ENCODE data around the gene TMEM220.
"Not testable (repeated sequence)": the region's sequence is repeated elsewhere in the genome, so short reads cannot be mapped to it uniquely, and the experiment has no call there.

TMEM220 gene

DNA sequence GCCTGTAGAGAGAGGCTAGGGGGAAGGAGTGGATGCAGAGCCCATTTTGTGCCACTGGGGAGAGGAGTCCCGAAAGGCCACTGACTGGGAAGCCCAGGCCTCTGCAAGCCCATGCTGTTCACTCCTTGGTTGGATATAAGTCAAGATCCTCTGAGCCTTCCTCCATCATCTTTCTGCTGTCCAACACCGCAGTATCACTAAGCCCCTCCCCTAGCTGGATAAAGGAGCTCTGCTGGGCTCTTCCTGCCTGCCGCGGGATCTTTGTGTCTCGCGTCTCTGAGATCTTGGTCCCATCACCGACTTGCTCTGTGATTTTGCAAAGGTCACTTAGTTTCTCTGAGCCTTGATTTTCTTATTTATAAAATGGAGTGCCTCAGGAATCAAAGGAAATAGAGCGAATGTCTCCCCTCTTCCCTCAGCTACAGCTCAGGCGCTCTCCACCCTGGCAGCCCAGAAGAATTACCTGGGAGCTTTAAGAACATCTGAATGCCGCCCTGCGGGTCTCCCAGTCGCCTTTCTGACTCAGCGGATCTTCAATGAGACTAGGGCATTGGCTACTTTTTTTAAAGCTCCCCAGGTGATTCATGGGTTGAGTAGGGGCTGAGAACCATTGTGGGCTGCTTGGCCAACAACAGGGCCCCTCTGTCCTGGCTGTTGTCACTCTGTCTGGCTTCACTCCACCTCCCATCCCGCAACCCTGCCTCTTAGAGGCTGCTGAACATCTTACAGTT, 25.2 kb upstream of the TMEM220 start:
- DNase-seq (ENCODE audit: low read depth): no peak

DNA sequence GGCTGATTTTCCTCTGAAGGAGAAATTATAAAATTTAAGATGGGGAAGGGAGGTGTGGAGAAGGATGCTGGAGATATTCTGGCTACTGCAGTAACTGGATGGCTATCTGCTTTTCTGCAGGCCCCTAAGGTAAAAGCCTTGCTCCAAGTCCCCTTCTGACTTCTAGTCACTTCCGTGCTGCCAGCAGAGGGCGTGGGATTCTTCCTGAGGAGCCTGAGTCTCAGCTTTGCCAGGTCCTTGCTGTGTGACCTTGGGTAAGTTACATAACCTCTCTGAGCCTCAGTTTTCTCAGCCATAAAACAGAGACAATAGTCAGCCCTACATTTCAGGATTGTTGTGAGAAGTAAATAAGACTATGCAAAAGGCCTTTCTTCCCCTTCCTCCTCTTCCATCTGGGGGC, 24.3 kb upstream of the TMEM220 start:
- no peak for DNase-seq (ENCODE audit: low read depth)

DNA sequence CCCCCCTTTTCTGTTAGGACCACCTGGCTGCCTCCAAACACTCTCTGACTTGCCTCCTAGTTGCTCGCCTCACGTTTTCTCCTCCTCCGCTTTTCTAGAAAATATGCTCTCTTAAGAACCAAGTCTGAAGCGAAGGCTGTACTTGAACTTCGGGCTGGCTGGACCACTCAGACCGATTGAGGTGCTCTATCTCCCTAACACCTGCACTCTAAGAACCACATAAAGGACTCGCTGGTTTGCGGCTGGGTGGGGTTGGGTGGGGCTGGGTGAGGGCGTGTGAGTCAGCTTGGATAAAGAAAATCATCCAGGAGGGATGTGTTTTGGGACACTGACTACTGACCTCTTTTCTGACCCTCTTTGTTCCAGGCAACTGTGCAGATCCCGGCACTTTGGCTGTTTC, 22.9 kb upstream of the TMEM220 start:
- no peak for DNase-seq (ENCODE audit: low read depth)

DNA sequence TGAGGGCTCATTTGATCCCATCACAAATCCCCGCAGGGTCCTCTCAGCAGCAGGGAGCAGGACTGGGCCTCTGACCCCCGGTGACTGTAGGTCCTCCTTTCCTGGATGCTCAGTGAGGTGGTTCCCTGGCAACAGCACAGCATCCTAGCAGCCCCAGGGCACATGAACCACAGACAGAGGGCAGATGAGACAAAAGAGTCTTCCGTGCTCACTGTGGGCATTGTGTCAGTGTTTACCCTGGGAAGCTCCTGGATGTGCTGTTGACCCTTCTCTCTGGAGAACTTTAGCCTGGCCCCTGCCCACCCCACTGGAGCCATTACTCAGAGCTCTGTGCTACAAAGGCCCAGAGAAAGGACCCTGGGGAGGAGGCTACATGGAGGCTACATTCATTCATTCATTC, 21.7 kb upstream of the TMEM220 start:
- no peak for DNase-seq (ENCODE audit: low read depth)

DNA sequence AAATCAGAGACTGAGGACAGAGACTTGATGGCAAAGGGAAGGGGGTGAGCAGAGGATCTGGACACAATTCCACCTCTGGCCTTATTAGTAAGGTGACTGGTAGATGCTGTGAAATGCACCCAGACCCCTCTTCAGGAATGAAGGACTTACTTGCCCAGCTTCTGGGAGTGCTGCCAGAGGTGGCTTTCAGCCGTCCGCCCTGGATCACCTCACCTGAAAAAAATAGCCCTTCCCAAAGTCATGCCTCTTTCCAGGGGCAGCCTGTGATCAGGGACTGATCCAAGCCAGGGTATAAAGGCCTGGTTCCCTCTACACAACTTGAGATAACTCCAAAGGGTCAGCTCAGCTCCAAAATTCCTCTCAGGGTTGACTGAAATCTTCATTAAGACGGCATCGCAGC, 20.4 kb upstream of the TMEM220 start:
- DNase-seq (ENCODE audit: low read depth): no peak

DNA sequence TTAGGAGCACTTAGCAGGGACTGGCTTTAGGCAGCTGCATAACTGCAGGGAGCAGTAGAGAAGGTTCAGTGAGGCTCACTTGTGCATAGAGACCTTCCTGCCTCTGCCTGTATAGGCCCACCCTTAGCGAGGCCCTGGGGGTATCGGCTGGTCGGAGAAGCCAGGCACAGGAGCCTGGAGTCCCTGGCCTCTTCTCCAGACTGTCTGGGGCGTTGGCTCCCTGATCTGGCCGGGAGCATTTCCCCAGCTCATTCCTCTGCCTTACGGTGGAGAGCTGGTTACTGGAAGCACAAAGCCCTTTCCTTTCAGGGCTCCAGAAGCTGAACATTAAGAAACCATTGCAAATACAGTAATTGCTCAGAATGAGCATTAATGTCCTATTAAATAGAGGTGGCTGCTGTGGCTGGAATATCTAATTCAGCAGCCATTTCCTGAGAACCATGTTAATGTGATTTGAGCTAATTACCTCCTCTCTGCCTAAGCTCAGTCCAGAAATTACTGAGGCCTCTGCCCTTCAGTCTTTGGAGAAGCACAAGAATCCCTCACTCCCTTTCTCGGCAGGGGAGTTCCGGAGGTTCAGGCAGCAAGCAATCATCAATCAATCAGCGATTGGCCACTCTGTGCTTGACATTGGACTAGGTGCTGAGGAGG, 18.8 kb upstream of the TMEM220 start:
- no peak for DNase-seq (ENCODE audit: low read depth)

DNA sequence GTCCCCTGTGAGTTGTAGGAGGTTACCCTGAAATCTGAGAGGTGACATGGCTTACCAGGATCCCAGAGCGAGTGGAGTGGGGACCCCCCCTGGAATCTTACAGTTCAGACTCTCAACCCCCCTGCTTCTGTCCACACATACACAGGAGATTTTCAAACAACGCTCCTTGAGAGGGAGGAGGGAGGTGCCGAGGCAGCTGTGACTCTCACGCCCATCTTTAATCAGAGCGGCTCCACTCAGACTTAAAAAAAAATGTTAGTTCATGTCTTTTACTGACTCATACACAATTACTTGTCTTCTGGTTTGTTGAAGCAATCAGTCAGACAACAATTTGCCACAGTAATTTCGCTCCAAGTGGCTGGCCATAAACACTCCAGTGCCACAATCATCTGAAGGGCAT, 15.4 kb upstream of the TMEM220 start:
- peak; percentile 49 for DNase-seq (ENCODE audit: low read depth)

DNA sequence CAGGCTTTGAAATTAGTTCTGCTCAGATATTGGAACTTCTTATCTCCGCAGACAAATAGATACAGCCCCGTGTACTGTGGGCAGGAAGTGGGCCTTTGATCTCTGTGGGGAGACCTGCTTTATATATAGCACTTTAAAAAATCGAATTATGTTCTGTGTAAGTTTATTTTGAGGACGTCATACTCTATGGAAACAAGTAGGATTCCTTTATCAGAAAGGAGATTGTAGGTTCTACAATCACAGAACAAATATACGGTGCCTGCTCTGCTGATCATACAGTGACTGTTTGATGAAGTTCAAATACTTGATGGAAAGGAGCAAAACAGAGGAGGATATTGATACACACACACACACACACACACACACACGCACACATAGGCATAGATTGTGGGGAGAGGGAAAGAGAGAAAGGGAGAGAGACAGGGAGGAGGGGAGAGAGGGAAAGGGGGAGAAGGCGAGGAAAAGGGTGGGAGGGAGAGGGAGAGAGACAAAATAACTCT, 14.7 kb upstream of the TMEM220 start:
- DNase-seq (ENCODE audit: low read depth): no peak

DNA sequence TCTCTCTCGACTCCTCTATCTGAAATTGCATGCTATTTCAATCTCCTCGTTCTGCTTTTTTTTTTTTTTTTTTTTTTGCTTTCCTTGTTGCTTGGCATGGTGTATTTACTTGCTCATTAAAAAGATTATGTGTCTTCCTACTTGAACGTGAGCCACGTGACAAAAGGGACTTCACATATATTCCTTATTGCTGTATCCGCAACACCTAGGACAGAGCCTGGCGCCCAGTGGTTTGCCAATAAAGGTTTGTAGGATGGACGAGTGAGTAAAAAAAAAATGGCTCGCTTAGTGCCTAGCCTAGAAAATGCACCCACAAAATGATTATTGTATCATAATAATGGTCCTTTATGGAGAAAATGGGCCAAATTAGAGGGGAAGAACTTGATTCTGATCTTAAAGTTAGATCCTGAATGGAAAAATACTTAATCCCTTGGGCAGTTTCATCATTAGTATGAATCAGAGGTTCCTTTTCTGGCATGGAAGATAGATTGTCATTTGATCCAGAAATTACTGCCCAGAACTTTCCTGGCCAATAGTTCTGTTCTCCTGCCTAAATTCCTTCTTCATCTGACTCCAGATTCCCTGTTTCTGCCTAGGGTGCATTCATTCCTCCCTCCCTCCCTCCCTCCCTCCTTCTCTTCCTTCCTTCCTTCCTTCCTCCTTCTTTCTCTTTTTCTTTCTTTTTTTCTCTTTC, 13.6 kb upstream of the TMEM220 start:
- peak; percentile 78 for DNase-seq (ENCODE audit: low read depth)

DNA sequence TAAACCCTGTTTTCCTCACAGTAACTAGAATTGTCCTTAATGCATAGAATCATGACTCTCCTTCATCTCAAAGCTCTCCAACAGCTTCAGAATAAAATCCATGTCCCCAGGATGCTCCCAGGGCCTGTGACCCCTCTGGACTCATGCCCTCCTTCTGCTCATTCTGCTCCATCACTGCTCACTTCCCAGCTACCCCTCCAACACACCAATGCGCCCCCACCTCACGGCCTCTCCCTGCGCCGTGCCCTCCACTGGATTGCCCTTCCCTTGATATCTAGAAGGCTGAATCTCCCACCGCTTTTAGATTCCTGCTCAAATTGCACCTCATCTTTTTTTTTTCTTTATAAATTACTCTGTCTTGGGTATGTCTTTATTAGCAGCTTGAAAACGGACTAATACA, 12.6 kb upstream of the TMEM220 start:
- no peak for DNase-seq (ENCODE audit: low read depth)

DNA sequence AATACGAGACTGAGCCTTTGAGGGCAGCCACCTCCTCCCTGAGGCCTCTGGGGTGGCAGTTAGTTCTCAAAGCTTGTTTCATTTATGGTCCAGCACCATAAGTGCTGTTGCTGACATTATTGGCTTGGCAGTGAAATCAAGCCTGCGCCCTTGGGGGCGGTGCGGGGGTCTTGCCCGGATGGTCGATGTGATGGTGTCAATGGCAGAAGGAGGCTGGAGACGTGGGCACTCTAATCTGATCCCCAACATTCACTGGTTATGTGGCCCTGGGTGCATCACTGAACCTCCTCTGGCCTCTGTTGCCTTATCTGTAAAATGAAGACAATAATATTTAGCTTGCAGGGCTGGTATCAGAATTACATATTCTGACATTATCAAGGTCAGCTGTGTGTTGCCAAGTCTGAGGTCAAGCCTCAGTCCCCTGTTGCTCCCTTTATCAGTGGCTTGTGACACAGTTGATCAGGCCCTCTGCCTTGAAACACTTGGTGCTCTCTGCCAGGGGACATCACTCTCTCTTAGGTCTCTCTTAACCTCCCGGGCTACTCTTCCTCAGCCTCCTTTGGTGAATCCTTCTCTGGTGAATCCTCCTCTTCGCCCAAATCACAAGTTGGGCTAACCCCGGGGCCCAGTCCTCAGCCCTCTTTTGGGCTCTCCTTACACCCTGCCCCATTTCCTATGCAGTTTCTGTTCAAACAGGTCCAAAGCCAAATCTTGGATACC, 11.8 kb upstream of the TMEM220 start:
- no peak for DNase-seq (ENCODE audit: low read depth)

DNA sequence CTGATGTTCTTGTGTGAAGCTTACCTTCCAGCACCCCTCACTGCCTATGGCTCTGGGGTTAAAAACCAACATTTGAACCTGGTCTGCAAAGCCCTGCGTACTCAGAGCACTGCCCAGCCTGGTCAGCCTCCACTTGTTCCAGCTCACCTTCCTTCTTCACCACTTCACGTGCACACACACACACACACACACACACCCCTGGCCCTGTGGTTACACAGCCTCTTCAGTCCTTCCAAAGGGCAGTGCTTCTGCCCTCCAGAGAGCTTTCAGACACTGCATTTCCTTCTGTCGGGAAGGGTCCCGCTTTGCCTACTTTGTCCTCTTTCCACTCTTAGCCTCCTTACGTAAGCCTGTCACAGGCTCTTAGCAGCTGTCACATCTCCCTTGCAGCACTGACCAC, 9.6 kb upstream of the TMEM220 start:
- DNase-seq (ENCODE audit: low read depth): no peak

DNA sequence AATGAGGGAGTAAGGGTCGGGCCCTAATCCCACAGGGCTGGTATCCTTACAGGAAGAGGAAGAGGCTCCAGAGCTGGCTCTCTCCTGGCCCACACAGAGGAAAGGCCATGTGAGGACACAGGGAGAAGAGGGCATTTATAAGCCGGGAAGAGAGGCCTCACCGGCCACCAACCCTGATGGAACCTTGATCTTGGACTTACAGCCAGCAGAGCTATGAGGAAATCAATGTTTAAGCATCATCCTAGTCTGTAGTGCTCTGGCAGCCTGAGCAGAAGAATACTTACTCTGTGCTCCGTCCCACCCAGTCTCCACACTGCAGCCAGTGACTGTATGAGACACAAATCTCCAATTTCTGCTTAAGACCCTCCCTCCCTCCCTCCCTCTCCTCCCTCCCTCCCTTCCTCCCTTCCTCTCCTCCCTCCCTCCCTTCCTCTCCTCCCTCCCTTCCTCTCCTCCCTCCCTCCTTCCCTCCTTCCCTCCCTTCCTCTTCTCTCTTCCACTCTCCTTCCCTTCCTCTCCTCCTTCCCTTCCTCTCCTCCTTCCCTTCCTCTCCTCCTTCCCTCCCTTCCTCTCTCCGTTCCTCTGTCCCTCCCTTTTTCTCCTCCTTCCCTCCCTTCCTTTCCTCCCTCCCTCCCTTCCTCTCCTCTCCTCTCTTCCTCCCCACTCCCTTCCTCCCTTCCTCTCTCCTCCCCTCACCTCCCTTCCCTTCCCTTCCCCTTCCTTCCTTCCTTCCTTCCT, 8.9 kb upstream of the TMEM220 start:
- no peak for DNase-seq (ENCODE audit: low read depth)

DNA sequence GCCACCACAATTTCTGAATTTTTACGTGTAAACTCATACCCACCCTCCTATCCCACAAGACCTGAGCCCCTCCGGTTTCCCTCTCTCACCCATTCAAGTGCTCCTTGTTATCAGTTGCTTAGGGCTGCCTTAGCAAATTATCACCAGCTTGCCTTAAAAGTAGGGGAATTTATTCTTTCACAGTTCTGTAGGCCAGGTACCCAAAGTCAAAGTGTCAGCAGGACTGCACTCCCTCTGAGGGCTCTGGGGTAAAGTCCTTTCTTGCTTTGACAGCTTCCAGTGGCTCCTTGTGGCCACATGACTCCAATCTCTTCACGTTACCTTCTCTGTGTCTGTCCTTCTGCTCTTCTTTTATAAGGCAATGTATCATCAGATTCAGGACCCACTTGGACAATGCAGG, 7.9 kb upstream of the TMEM220 start:
- no peak for DNase-seq (ENCODE audit: low read depth)

DNA sequence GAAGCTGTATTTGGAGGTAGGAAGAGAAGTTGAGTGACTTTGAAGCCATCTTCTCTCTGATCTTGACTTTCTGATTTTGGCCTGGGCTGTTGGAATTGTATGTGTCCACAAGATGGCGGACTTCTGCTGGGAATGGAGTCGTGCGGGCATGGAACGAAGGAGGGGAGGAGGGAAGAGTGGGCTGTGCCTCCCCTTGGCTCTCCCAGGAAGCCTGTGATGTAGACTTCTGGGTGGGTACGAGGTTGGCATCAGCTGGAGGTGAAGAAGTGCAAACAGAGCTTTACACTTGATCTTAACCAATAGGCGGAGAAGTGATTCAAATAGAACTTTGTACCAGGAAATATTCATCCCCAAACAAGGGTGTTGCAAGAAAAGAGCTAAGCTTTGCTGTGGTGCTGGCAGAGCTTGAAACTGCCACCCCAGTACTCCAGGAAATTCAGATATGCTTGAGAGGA, 7.4 kb upstream of the TMEM220 start:
- peak; percentile 64 for DNase-seq (ENCODE audit: low read depth)

DNA sequence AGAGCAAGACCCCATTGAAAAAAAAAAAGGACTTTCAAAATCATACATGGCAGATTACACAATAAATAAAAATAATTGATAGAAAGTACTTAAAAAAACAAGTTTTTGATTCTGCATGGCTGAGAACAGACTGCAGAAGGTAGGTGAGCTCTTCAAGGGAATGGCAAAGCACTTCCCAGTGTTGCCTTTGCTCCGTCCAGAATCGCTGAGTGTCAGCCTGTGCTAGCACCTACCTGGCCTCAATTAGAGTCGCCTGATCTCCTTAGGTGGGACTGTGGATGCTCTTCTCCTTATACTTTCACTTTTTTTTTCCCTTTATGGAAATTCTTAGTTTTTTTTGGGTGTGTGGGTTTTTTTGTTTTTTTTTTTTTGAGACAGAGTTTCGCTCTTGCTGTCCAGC, 6.0 kb upstream of the TMEM220 start:
- DNase-seq (ENCODE audit: low read depth): no peak

DNA sequence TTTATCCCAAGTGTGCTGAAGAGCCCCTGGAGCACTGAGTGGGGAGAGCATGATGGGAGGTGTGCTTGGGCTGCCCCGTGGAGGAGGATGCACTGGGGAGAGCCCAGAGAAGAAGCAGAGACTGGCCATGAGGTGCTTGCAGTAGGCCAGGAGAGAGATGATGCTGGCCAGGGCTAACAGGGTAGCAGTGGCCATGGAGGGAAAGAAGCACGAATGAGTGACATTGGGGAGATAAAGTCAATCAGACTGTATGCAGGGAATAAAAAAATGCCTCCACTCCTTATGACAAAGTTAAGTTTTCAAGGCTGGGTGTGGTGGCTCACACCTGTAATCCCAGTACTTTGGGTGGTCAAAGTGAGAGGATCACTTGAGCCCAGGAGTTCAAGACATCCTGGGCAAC, 5.4 kb upstream of the TMEM220 start:
- no peak for DNase-seq (ENCODE audit: low read depth)

DNA sequence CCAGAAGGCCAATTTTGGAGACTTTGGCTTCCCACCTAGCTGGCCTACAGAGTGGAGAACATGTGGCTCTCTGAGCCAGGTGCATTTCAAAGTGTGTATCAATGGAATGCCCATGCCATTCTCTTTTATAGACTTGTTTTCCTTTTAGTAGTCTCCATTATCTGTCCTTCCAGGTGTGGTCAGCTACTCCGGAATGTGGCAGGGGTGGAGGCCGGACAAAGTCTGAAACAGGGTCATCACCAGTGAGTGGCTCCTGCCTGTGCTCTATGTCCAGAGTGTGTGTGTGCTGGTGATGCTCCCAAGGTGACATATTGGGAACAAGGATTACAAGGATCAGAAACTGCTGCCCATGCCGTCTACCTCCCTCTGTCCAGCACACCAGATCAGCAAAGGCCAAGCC, 3.8 kb upstream of the TMEM220 start:
- DNase-seq (ENCODE audit: low read depth): no peak

DNA sequence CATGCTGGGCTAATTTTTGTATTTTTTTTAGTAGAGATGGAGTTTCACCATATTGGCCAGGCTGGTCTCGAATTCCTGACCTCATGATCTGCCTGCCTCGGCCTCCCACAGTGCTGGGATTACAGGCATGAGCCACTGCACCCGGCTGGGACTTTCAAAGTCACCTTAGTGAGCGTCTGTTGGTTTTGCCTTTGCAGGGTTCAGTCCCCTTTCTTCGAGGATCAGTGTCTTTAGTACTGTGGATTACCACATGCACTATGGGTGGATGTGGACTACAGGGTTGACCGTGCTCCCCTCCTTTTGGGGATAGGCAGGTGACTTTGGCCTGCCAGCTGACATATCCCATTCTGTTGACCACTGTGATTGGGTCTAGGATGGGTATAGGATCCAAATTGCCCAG, 2.3 kb upstream of the TMEM220 start:
- DNase-seq (ENCODE audit: low read depth): not testable (repeated sequence)

DNA sequence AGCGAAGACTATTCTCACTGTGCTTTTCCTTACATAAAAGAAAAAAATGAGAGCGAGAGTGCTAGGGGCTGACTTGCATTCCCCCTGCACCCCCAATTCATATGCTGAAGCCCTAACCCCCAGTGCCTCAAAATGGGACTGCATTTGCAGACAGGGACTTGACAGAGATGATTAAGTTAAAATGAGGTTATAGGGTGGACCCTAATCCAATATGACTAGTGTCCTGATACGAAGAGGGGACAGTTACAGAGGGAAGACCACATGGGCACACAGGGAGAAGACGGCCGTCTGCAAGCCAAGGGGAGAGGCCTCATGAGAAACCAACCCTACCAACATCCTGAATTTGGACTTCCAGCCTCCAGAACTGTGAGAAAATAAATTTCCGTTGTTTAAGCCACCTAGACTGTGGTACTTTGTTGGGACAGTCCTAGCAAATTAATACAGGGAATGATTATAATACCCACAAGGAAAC, 1.6 kb upstream of the TMEM220 start:
- no peak for DNase-seq (ENCODE audit: low read depth)

DNA sequence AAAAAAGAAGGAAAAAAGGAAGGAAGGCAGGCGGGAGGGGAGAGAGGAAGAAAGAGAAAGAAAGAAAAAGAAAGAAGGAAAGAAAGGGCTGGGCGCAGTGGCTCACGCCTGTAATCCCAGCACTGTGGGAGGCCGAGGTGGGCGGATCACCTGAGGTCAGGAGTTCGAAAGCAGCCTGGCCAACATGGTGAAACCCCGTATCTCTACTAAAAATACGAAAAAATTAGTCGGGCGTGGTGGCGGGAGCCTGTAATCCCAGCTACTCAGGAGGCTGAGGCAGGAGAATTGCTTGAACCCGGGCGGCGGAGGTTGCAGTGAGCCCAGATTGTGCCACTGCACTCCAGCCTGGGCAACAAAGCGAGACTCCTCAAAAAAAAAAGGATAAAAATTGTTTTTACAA, 424 bp upstream of the TMEM220 start:
- DNase-seq (ENCODE audit: low read depth): not testable (repeated sequence)

Data from fibroblast of gingiva (primary cell).